ENCODE data around the gene LRP1B.

DNA sequence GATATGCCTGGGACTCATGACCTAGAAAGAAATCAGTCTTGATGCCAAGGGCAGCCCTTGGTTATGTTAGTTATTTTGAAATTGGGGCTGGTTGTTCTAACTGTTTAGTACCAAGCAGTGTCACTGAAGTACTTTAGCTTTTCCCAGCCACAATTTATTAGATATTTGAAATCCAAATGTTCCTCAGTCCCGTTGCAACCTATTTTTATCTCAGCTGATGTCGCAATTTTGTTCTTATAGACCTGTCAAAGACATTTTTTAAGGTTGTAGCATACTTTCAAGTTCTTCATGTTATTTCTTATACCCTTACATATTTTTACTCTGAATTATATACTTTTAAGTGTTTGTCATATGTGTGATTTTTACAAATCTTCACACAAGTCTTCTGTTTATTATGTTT lies 100.1 kb downstream of the LRP1B start:
- TF ChIP-seq CTCF (IDR thresholded peaks at IDR 0.05) (no peak), POLR2A (IDR thresholded peaks at IDR 0.05) (no peak), EP300 (IDR thresholded peaks at IDR 0.05) (no peak)

All from tibial nerve (tissue), 4 donors.